ENCODE measurements around the gene TMEM54. TPM values are rescaled to one million over a fixed set of nuclear protein-coding genes. Genes with fewer than 3 reads are reported as not detected.

Gene TMEM54
- total and polyA plus RNA-seq, 2 experiments from 2014 or later, result 11.2 to 11.7 TPM

- TF ChIP-seq ZNF462 (CRISPR knock-in tag; IDR thresholded peaks at IDR 0.05) (no peak), ZNF114 (CRISPR knock-in tag; IDR thresholded peaks at IDR 0.05) (no peak), EZH2 (IDR thresholded peaks at IDR 0.05; ENCODE audit: low read depth, unreplicated experiment) (no peak), ETS1 (IDR thresholded peaks at IDR 0.05) (no peak), NANOG (IDR thresholded peaks at IDR 0.05; ENCODE audit: borderline replicate concordance) (no peak), CREB1 (CRISPR knock-in tag; IDR thresholded peaks at IDR 0.05; ENCODE audit: low read depth) (no peak)
- TF ChIP-seq, protein P1, sequence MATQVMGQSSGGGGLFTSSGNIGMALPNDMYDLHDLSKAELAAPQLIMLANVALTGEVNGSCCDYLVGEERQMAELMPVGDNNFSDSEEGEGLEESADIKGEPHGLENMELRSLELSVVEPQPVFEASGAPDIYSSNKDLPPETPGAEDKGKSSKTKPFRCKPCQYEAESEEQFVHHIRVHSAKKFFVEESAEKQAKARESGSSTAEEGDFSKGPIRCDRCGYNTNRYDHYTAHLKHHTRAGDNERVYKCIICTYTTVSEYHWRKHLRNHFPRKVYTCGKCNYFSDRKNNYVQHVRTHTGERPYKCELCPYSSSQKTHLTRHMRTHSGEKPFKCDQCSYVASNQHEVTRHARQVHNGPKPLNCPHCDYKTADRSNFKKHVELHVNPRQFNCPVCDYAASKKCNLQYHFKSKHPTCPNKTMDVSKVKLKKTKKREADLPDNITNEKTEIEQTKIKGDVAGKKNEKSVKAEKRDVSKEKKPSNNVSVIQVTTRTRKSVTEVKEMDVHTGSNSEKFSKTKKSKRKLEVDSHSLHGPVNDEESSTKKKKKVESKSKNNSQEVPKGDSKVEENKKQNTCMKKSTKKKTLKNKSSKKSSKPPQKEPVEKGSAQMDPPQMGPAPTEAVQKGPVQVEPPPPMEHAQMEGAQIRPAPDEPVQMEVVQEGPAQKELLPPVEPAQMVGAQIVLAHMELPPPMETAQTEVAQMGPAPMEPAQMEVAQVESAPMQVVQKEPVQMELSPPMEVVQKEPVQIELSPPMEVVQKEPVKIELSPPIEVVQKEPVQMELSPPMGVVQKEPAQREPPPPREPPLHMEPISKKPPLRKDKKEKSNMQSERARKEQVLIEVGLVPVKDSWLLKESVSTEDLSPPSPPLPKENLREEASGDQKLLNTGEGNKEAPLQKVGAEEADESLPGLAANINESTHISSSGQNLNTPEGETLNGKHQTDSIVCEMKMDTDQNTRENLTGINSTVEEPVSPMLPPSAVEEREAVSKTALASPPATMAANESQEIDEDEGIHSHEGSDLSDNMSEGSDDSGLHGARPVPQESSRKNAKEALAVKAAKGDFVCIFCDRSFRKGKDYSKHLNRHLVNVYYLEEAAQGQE (IDR thresholded peaks at IDR 0.05; ENCODE audit: unreplicated experiment), result no peak
Observed at GRCh38 chr1:32869923-32870614, 31.1 kb downstream of the TMEM54 start (continued).
